Mucosa of descending colon (tissue), 3 donors: Measurements from ENCODE around the gene UBC. TPM values are rescaled to one million over a fixed set of nuclear protein-coding genes. Genes with fewer than 3 reads are reported as not detected.
A peak's percentile ranks its signal among the peaks of the same experiment; 100 is the strongest.
"Not testable (repeated sequence)": the region's sequence is repeated elsewhere in the genome, so short reads cannot be mapped to it uniquely, and the experiment has no call there.

Experiments used
- ATAC-seq: fragments of 200-7000 bp; cut with Tn5 transposase; one replicate; pipeline ENCODE4 v1.9.1; 2020; ENCODE audit warnings: mild to moderate bottlenecking, moderate library complexity
- DNase-seq, 3 donors: peaks; one replicate each; pipeline ENCODE4 v3.0.0-alpha.2; 2020
- H3K36me3 ChIP-seq: fragments of 200-600 bp; one replicate; pipeline ENCODE4 v1.8.0; 2021; ENCODE audit warnings: low read depth, mild to moderate bottlenecking
- H3K4me1 ChIP-seq: fragments of 200-600 bp; one replicate; pipeline ENCODE4 v1.8.0; 2021; ENCODE audit warnings: low read depth, mild to moderate bottlenecking
- H3K4me3 ChIP-seq: fragments of 200-600 bp; one replicate; pipeline ENCODE4 v1.8.0; 2021; ENCODE audit warnings: mild to moderate bottlenecking
- H3K9me3 ChIP-seq: fragments of 200-600 bp; one replicate; pipeline ENCODE4 v1.8.0; 2021; ENCODE audit warnings: mild to moderate bottlenecking
- intact Hi-C, 2 donors: fragments of 100-400 bp; cut with DNase I in 1 of 2; cut with micrococcal nuclease in 1 of 2; formaldehyde crosslinking; loops; one replicate each; pipeline versions ENCODE4 v1.11.0 to v1.11.1; 2022; cut with DNase I, micrococcal nuclease
- total RNA-seq, 3 donors: library from RNA; stranded (reverse); fragmentation: NEBNext Ultra II Directional in 2 of 3; extraction: Animal tissue kit (Norgen Biotek cat#: 25700) in 2 of 3; gene quantifications; one replicate each; pipeline versions ENCODE4 v1.2.1 to v1.2.4, GENCODE V29; 2021 to 2023
- TF ChIP-seq, protein P1 (sequence below): fragments of 200-600 bp; IDR thresholded peaks from one replicate; pipeline ENCODE4 v1.8.0; 2022; ENCODE audit warnings: antibody characterized with exemption, mild to moderate bottlenecking
- donor health status: DM: no; HTN: no; CAD: no; lungs with moderate emphysema.
- donor health status: DM: no; HTN: no; CAD: no.
- donor health status: DM: no; HTN: yes; CAD: no.

Gene UBC
- total RNA-seq, 3 donors from 2014 or later: 1,242 to 1,563 (median 1,498) TPM

DNA sequence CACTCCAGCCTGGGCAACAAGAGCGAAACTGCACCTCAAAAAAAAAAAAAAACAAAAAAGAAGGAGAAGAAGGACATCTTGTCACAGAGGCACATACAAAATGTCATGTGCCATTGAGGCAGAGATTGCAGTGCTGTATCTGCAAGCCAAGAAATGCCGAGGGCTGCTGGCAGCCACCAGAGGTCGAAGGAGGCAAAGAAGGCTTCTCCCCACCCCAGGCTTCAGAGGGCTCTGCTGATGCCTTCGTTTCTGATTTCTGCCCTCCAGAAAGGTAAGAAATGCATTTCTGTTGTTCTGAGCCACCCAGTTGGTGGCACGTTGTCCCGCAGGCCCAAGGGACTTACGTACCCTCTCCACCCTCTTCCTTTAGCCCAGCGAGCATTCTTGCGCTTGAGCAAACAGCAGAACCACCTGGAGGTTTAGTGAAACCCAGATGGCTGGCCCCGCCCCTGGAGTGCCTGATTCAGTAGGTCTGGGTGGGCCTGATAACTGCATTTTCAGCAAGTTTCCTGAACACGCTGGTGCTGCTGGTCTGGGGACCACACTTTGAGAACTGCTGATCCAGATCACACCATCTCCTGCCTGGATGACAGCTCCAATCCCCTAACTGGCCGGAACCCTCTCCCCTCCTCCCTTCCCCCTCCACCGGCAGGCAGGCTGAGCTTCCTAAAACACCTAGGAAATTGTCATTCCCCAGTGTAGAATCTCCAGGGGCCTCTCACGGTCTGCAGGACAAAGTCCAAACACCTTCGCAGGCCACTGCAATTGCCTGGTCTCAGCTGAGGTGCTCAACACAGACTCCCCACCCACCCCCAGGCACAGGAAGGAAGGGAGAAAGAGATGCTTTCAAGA, 29.6 kb downstream of the UBC start:
- Histone ChIP-seq H3K4me1 (peaks cover 4% of the 10 kb centered on the region), H3K36me3 (no peaks in the 10 kb centered on the region), H3K9me3 (no peaks in the 10 kb centered on the region), H3K4me3 (no peak overlapping the region)
- intact Hi-C loops: no loop called here
- peak; percentile 94 for ATAC-seq
- TF ChIP-seq, protein P1, sequence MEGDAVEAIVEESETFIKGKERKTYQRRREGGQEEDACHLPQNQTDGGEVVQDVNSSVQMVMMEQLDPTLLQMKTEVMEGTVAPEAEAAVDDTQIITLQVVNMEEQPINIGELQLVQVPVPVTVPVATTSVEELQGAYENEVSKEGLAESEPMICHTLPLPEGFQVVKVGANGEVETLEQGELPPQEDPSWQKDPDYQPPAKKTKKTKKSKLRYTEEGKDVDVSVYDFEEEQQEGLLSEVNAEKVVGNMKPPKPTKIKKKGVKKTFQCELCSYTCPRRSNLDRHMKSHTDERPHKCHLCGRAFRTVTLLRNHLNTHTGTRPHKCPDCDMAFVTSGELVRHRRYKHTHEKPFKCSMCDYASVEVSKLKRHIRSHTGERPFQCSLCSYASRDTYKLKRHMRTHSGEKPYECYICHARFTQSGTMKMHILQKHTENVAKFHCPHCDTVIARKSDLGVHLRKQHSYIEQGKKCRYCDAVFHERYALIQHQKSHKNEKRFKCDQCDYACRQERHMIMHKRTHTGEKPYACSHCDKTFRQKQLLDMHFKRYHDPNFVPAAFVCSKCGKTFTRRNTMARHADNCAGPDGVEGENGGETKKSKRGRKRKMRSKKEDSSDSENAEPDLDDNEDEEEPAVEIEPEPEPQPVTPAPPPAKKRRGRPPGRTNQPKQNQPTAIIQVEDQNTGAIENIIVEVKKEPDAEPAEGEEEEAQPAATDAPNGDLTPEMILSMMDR: no peak
- peak; percentile 76 to 84 (median 79) for DNase-seq

DNA sequence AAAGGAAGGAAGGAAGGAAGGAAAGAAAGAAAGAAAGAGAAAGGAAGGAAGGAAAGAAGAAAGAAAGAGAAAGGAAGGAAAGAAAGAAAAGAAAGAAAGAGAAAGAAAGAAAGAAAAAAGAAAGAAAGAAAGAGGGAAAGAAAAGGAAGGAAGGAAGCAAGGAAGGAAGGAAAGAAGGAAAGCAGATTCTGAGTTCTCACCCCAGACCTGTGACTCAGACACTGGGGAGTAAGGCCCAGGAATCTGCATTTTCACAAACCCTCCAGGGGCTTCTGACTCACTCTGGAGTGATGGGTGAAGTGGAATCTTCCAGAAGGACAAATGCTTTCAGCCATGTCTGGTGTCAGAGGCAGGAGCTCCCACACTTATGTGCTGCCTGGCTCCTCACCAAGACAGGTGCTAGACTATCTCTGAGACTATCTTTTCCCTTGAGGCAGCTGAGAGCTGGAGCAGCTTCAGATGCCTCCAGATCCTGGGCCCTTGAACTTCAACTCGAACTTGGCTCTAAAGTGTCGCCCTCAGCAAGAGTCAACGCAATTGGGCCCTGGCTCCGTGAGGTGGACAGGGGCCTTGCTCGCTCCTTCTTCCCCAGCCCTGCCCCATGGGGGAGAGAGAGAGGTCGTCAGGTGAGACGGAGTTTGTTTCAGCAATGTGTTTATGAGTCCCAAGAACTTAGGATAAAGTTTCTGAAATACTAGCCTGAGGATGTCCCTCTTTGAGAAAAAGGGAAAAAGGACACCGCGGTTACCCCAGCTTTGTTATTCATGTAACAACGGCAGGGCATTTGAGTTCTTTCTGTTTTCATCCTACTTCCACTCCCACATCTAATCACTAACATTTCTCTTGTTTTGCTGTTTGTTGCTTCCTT, 31.0 kb downstream of the UBC start:
- no peak for DNase-seq
- Histone ChIP-seq H3K4me3 (no peak overlapping the region), H3K36me3 (no peaks in the 10 kb centered on the region), H3K9me3 (no peaks in the 10 kb centered on the region), H3K4me1 (peaks cover 5% of the 10 kb centered on the region)
- TF ChIP-seq, protein P1: no peak
- intact Hi-C loops: no loop called here
- ATAC-seq: no peak

DNA sequence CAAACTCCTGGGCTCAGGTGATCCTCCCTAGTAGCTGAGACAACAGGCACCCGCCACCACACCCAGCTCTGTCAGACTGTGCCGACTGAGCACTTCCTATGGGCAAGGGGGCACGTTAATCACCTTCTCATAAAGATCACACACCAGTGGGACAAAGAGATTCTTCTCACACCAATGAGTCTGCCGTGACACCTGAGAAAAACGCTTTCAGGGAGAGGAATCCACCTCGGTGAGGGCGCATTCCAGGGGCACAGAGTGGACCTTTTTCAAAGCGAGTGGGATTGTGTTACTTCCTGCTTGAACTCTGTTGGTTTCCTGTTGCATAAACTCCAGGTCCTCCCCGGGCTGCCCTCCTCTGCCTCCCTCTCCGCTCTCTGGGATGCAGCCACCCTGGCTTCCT, 33.3 kb downstream of the UBC start:
- H3K36me3 ChIP-seq: no peaks in the 10 kb centered on the region
- no peaks in the 10 kb centered on the region for H3K9me3 ChIP-seq
- intact Hi-C loops: no loop called here
- H3K4me1 ChIP-seq: peaks cover 12% of the 10 kb centered on the region
- H3K4me3 ChIP-seq: no peak overlapping the region
- DNase-seq (no peak), ATAC-seq (no peak)
- TF ChIP-seq, protein P1: no peak

DNA sequence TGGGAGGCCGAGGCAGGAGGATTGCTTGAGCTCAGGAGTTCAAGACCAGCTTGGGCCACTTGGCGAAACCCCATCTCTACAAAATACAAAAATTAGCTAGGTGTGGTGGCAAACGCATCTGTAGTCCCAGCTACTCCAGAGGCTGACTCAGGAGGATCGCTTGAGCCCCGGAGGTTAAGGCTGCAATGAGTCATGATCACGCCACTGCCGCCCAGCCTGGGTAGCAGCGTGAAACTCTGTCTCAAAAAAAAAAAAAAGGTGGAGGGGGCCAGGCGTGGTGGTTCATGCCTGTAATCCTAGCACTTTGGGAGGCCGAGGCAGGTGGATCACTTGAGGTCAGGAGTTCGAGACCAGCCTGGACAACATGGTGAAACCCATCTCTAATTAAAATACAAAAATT, 34.1 kb downstream of the UBC start:
- H3K9me3 ChIP-seq, DNase-seq, ATAC-seq, H3K4me3 ChIP-seq, H3K36me3 ChIP-seq, intact Hi-C loops: not testable (repeated sequence)
- H3K4me1 ChIP-seq: peaks cover 14% of the 10 kb centered on the region

DNA sequence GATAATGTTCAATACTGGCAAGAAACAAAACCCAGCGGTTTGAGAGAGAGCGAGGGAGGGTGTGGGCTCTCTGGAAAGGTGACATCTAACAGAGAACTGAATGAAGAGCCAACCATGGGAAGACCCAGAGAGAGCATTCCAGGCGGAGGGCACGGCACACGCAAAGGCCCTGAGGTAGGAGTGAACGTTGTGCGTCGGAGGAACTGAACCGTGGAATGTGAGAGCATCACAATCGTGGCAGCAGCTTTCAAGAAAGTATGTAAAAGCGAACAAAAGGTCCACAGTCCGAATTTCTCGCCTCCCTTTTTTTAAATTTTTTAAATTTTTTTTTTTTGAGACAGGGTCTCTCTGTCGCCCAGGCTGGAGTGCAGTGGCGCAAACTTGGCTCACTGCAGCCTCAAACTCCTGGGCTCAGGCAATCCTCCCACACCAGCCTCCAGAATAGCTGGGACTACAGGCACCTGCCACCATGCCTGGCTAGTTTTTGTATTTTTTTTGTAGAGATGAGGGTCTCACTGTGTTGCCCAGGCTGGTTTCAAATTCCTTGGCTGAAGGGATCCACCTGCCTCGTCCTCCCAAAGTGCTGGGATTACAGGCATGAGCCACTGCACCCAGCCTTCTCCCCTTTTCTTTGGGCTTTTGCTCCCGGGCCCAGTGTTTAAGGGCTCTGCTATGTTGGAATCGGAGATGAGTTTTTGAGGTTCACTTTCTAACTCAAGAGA, 35.5 kb downstream of the UBC start:
- Histone ChIP-seq H3K4me1 (peaks cover 14% of the 10 kb centered on the region), H3K36me3 (no peaks in the 10 kb centered on the region), H3K9me3 (no peaks in the 10 kb centered on the region), H3K4me3 (no peak overlapping the region)
- intact Hi-C loops: no loop called here
- no peak for DNase-seq
- TF ChIP-seq, protein P1: no peak
- no peak for ATAC-seq
